ENCODE data around the gene STX1B. TPM values are rescaled to one million over a fixed set of nuclear protein-coding genes. Genes with fewer than 3 reads are reported as not detected.

STX1B gene
- total RNA-seq, 1 donor from 2014 or later: 11.0 TPM

- no peak for TF ChIP-seq EZH2 (IDR thresholded peaks at IDR 0.05; ENCODE audit: insufficient read depth, low read length)
- TF ChIP-seq CTCF (IDR thresholded peaks at IDR 0.05; ENCODE audit: insufficient read depth, low read depth, low read length): no peak
- Histone ChIP-seq H3K4me1 (ENCODE audit: insufficient read depth, low read length) (no peaks in the 10 kb centered on the region), H3K9me3 (ENCODE audit: insufficient read depth, low read depth, low read length) (no peaks in the 10 kb centered on the region), H3K36me3 (ENCODE audit: insufficient read depth, low read length) (no peaks in the 10 kb centered on the region), H4K20me1 (ENCODE audit: insufficient read depth, low read length) (no peaks in the 10 kb centered on the region), H3K9ac (ENCODE audit: low read length) (no peak overlapping the region), H2AFZ (ENCODE audit: low read depth, low read length) (no peak overlapping the region), H3K27ac (ENCODE audit: low read depth, low read length) (no peak overlapping the region), H3K4me2 (ENCODE audit: low read length) (no peak overlapping the region), H3K4me3 (ENCODE audit: insufficient read depth, low read depth, low read length) (no peak overlapping the region), H3K27me3 (ENCODE audit: insufficient read depth, low read length) (no peaks in the 10 kb centered on the region), H3K79me2 (ENCODE audit: insufficient read depth, low read length) (no peaks in the 10 kb centered on the region)
- FAIRE-seq (no peak), DNase-seq (ENCODE audit: low read depth) (no peak)
- H3K36me3 Mint-ChIP-seq (ENCODE audit: low read depth, unreplicated experiment): peaks cover 17% of the 10 kb centered on the region
- H3K27ac Mint-ChIP-seq (ENCODE audit: unreplicated experiment): peak overlapping the region; percentile 66
- no peaks in the 10 kb centered on the region for H3K27me3 Mint-ChIP-seq (ENCODE audit: low read depth, unreplicated experiment)
- H3K4me1 Mint-ChIP-seq (ENCODE audit: low read depth, unreplicated experiment): peaks cover 1% of the 10 kb centered on the region
- no peak overlapping the region for H3K4me3 Mint-ChIP-seq (ENCODE audit: unreplicated experiment)
- H3K9me3 Mint-ChIP-seq (ENCODE audit: unreplicated experiment): no peaks in the 10 kb centered on the region
Observed at GRCh38 chr16:30991052-30991451, 19.4 kb downstream of the STX1B start.

GRCh38 chr16:30990105-30990504 lies 20.3 kb downstream of the STX1B start:
- H3K79me2 ChIP-seq (ENCODE audit: insufficient read depth, low read length): no peaks in the 10 kb centered on the region
- H3K9me3 Mint-ChIP-seq (ENCODE audit: unreplicated experiment): no peaks in the 10 kb centered on the region
- no peak overlapping the region for H2AFZ ChIP-seq (ENCODE audit: low read depth, low read length)
- no peak overlapping the region for H3K27ac Mint-ChIP-seq (ENCODE audit: unreplicated experiment)
- no peak overlapping the region for H3K9ac ChIP-seq (ENCODE audit: low read length)
- H3K27ac ChIP-seq (ENCODE audit: low read depth, low read length): no peak overlapping the region
- no peaks in the 10 kb centered on the region for H3K36me3 ChIP-seq (ENCODE audit: insufficient read depth, low read length)
- H3K4me2 ChIP-seq (ENCODE audit: low read length): no peak overlapping the region
- no peak overlapping the region for H3K4me3 Mint-ChIP-seq (ENCODE audit: unreplicated experiment)
- H3K36me3 Mint-ChIP-seq (ENCODE audit: low read depth, unreplicated experiment): peaks cover 17% of the 10 kb centered on the region
- peaks cover 9% of the 10 kb centered on the region for H3K4me1 ChIP-seq (ENCODE audit: insufficient read depth, low read length)
- H3K4me3 ChIP-seq (ENCODE audit: insufficient read depth, low read depth, low read length): no peak overlapping the region
- no peak for FAIRE-seq
- H3K27me3 Mint-ChIP-seq (ENCODE audit: low read depth, unreplicated experiment): no peaks in the 10 kb centered on the region
- no peaks in the 10 kb centered on the region for H3K9me3 ChIP-seq (ENCODE audit: insufficient read depth, low read depth, low read length)
- H3K27me3 ChIP-seq (ENCODE audit: insufficient read depth, low read length): no peaks in the 10 kb centered on the region
- peaks cover 8% of the 10 kb centered on the region for H3K4me1 Mint-ChIP-seq (ENCODE audit: low read depth, unreplicated experiment)
- no peak for DNase-seq (ENCODE audit: low read depth)
- TF ChIP-seq EZH2 (IDR thresholded peaks at IDR 0.05; ENCODE audit: insufficient read depth, low read length) (no peak), CTCF (IDR thresholded peaks at IDR 0.05; ENCODE audit: insufficient read depth, low read depth, low read length) (no peak)
- no peaks in the 10 kb centered on the region for H4K20me1 ChIP-seq (ENCODE audit: insufficient read depth, low read length)

- no peaks in the 10 kb centered on the region for H3K36me3 ChIP-seq (ENCODE audit: insufficient read depth, low read length)
- no peak overlapping the region for H3K4me3 ChIP-seq (ENCODE audit: insufficient read depth, low read depth, low read length)
- Mint-ChIP-seq H3K27ac (ENCODE audit: unreplicated experiment) (peak overlapping the region; percentile 66), H3K4me1 (ENCODE audit: low read depth, unreplicated experiment) (peaks cover 9% of the 10 kb centered on the region), H3K36me3 (ENCODE audit: low read depth, unreplicated experiment) (peaks cover 15% of the 10 kb centered on the region), H3K27me3 (ENCODE audit: low read depth, unreplicated experiment) (no peaks in the 10 kb centered on the region), H3K4me3 (ENCODE audit: unreplicated experiment) (no peak overlapping the region), H3K9me3 (ENCODE audit: unreplicated experiment) (no peaks in the 10 kb centered on the region)
- DNase-seq (ENCODE audit: low read depth) (no peak), FAIRE-seq (no peak)
- peaks cover 10% of the 10 kb centered on the region for H3K4me1 ChIP-seq (ENCODE audit: insufficient read depth, low read length)
- no peak overlapping the region for H3K27ac ChIP-seq (ENCODE audit: low read depth, low read length)
- no peaks in the 10 kb centered on the region for H3K27me3 ChIP-seq (ENCODE audit: insufficient read depth, low read length)
- no peaks in the 10 kb centered on the region for H3K9me3 ChIP-seq (ENCODE audit: insufficient read depth, low read depth, low read length)
- H3K79me2 ChIP-seq (ENCODE audit: insufficient read depth, low read length): no peaks in the 10 kb centered on the region
- TF ChIP-seq CTCF (IDR thresholded peaks at IDR 0.05; ENCODE audit: insufficient read depth, low read depth, low read length) (no peak), EZH2 (IDR thresholded peaks at IDR 0.05; ENCODE audit: insufficient read depth, low read length) (no peak)
- no peak overlapping the region for H3K4me2 ChIP-seq (ENCODE audit: low read length)
- H4K20me1 ChIP-seq (ENCODE audit: insufficient read depth, low read length): peaks cover 3% of the 10 kb centered on the region
- H2AFZ ChIP-seq (ENCODE audit: low read depth, low read length): no peak overlapping the region
- no peak overlapping the region for H3K9ac ChIP-seq (ENCODE audit: low read length)
Observed at GRCh38 chr16:30989469-30990047, 20.9 kb downstream of the STX1B start.

All from astrocyte (in vitro differentiated cells and primary cell).